Endodermal cell (in vitro differentiated cells): ENCODE measurements around the gene ATOX1. TPM values are rescaled to one million over a fixed set of nuclear protein-coding genes. Genes with fewer than 3 reads are reported as not detected.

Experiments used
- DNase-seq: peaks from one replicate; pipeline ENCODE4 v3.0.0-alpha.2; 2017
- H3K27ac ChIP-seq: 2 replicates; pipeline ENCODE4 v1.5.1; 2013; ENCODE audit warnings: mild to moderate bottlenecking, low read depth, low read length, moderate library complexity
- H3K27me3 ChIP-seq: 2 replicates; pipeline ENCODE4 v1.6.1; 2013; ENCODE audit warnings: mild to moderate bottlenecking, low read length, moderate library complexity; ENCODE audit not compliant: insufficient read depth, control insufficient read depth, poor library complexity, severe bottlenecking
- H3K36me3 ChIP-seq: 2 replicates; pipeline ENCODE4 v1.7.0; 2013; ENCODE audit warnings: mild to moderate bottlenecking, low read length, moderate library complexity; ENCODE audit not compliant: control insufficient read depth, insufficient read depth
- H3K4me1 ChIP-seq: one replicate; pipeline ENCODE4 v1.7.0; 2013; ENCODE audit warnings: low read length; ENCODE audit not compliant: control insufficient read depth, insufficient read depth
- H3K4me3 ChIP-seq: 2 replicates; pipeline ENCODE4 v1.5.1; 2013; ENCODE audit warnings: mild to moderate bottlenecking, low read length, moderate library complexity
- H3K9ac ChIP-seq: 2 replicates; pipeline ENCODE4 v1.6.1; 2013; ENCODE audit warnings: mild to moderate bottlenecking, low read length, moderate library complexity; ENCODE audit not compliant: poor library complexity, severe bottlenecking; ENCODE audit errors: extremely low read depth
- H3K9me3 ChIP-seq: 2 replicates; pipeline ENCODE4 v1.6.1; 2013; ENCODE audit warnings: mild to moderate bottlenecking, low read length, moderate library complexity; ENCODE audit not compliant: control insufficient read depth
- H3K27ac Mint-ChIP-seq: 2 replicates; pipeline ENCODE4 v1.8.0; 2020; ENCODE audit warnings: mixed read lengths
- H3K27me3 Mint-ChIP-seq: 2 replicates; pipeline ENCODE4 v1.8.0; 2021; ENCODE audit warnings: mild to moderate bottlenecking, mixed read lengths; ENCODE audit not compliant: insufficient read depth
- H3K36me3 Mint-ChIP-seq: 2 replicates; pipeline ENCODE4 v1.8.0; 2020; ENCODE audit warnings: low read depth, mixed read lengths
- H3K4me1 Mint-ChIP-seq: 2 replicates; pipeline ENCODE4 v1.8.0; 2020; ENCODE audit warnings: mixed read lengths
- H3K4me3 Mint-ChIP-seq: 2 replicates; pipeline ENCODE4 v1.8.0; 2020; ENCODE audit warnings: mild to moderate bottlenecking, moderate library complexity, mixed read lengths
- H3K9me3 Mint-ChIP-seq: 2 replicates; pipeline ENCODE4 v1.8.0; 2020; ENCODE audit warnings: mild to moderate bottlenecking, mixed read lengths
- CTCF ChIP-seq: fragments of 200-600 bp; sonication (generic); conservative IDR thresholded peaks from 2 replicates; pipeline ENCODE4 v1.5.0; 2021; ENCODE audit warnings: antibody characterized with exemption, mild to moderate bottlenecking
- WGBS, 2 experiments: methylation state at CpG; one replicate each; pipeline versions ENCODE4 v1.1.5 to v1.1.7; 2013; ENCODE audit warnings: missing lambda C conversion rate in 2 of 2, mixed read lengths in 1 of 2; ENCODE audit not compliant: insufficient coverage in 1 of 2, insufficient read length in 1 of 2; 5-methylcytosine and 5-hydroxymethylcytosine counted together
- total RNA-seq, 2 donors: library from RNA; stranded (reverse); fragmentation: NEBNext Ultra II Directional in 1 of 2; extraction: Animal tissue kit (Norgen Biotek cat#: 25700) in 1 of 2; gene quantifications; 2 replicates in 1 of 2; 3 replicates in 1 of 2; pipeline ENCODE4 v1.2.1, GENCODE V29; 2021

The ATOX1 gene
- total RNA-seq, 2 donors from 2014 or later: 105 to 129 TPM

GRCh38 chr5:151741678-151742423 is 16.6 kb downstream of the ATOX1 start:
- no peak for DNase-seq
- no peak overlapping the region for H3K9ac ChIP-seq
- no peaks in the 10 kb centered on the region for H3K9me3 Mint-ChIP-seq
- H3K4me1 Mint-ChIP-seq: peaks cover 19% of the 10 kb centered on the region
- no peak overlapping the region for H3K4me3 Mint-ChIP-seq
- H3K9me3 ChIP-seq: no peaks in the 10 kb centered on the region
- H3K27me3 Mint-ChIP-seq: no peaks in the 10 kb centered on the region
- no peak for TF ChIP-seq CTCF
- H3K4me3 ChIP-seq: no peak overlapping the region
- no peak overlapping the region for H3K27ac ChIP-seq
- peaks cover 20% of the 10 kb centered on the region for H3K36me3 ChIP-seq
- WGBS, 2 experiments: 88 to 94% methylated on average over 6 of the region's 6 CpGs
- no peaks in the 10 kb centered on the region for H3K27me3 ChIP-seq
- H3K4me1 ChIP-seq: peaks cover 11% of the 10 kb centered on the region
- H3K27ac Mint-ChIP-seq: no peak overlapping the region
- H3K36me3 Mint-ChIP-seq: peaks cover 13% of the 10 kb centered on the region

- H3K4me3 Mint-ChIP-seq: no peak overlapping the region
- DNase-seq: no peak
- Histone ChIP-seq H3K9me3 (no peaks in the 10 kb centered on the region), H3K36me3 (peaks cover 20% of the 10 kb centered on the region), H3K27me3 (no peaks in the 10 kb centered on the region), H3K27ac (no peak overlapping the region), H3K4me3 (no peak overlapping the region), H3K9ac (no peak overlapping the region), H3K4me1 (peaks cover 15% of the 10 kb centered on the region)
- H3K27me3 Mint-ChIP-seq: no peaks in the 10 kb centered on the region
- H3K36me3 Mint-ChIP-seq: peaks cover 13% of the 10 kb centered on the region
- TF ChIP-seq CTCF: peak; percentile 0
- H3K9me3 Mint-ChIP-seq: no peaks in the 10 kb centered on the region
- peaks cover 22% of the 10 kb centered on the region for H3K4me1 Mint-ChIP-seq
- no peak overlapping the region for H3K27ac Mint-ChIP-seq
- 60 to 71% methylated on average over 1 to 2 of the region's 2 CpGs for WGBS, 2 experiments
Observed at GRCh38 chr5:151740958-151741373, 17.5 kb downstream of the ATOX1 start.

DNA sequence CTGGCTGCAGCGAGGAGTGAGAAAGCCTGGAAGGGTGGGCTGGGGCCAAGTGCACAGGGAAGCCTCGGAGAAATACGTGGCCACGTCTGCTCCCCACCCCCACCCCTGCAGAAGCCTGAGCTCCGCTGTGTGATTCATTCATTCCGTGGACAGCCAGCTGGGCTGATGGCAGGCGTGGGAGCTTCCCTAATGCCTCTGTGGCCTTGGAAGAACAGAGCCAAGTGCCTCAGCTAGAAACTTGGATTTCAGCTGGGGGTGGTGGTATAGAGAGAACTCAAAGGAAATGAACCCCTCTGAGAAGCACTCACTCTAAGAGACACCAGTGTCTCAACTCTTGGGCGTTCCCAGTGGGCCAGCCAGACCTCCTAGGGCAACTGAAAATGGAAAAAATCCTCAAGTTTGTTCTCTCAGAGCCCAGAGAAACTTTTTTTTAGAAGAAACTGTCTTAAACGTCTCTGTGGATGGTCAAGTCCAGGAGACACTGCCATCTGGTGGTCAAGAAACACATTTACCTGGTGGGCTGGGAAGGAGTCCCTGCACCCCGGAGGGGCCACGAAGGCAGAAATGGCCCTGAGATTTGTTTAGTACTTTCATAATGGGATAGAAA is 18.0 kb downstream of the ATOX1 start:
- Histone ChIP-seq H3K4me1 (peaks cover 15% of the 10 kb centered on the region), H3K4me3 (no peak overlapping the region)

More for the DNA sequence above, 18.0 kb downstream of the ATOX1 start:
- H3K4me1 Mint-ChIP-seq: peaks cover 22% of the 10 kb centered on the region
- H3K9me3 Mint-ChIP-seq: no peaks in the 10 kb centered on the region
- no peak overlapping the region for H3K4me3 Mint-ChIP-seq
- WGBS, 2 experiments: 16 to 26% methylated on average over 8 to 11 of the region's 11 CpGs
- Histone ChIP-seq H3K27me3 (no peaks in the 10 kb centered on the region), H3K36me3 (peaks cover 19% of the 10 kb centered on the region), H3K9me3 (no peaks in the 10 kb centered on the region), H3K27ac (peak overlapping the region; percentile 57), H3K9ac (peak overlapping the region; percentile 12)
- peak overlapping the region; percentile 89 for H3K27ac Mint-ChIP-seq
- H3K36me3 Mint-ChIP-seq: peaks cover 12% of the 10 kb centered on the region
- H3K27me3 Mint-ChIP-seq: no peaks in the 10 kb centered on the region
- DNase-seq: peak; percentile 85
- TF ChIP-seq CTCF: peak; percentile 96
